ENCODE results near the gene USHBP1. TPM values are rescaled to one million over a fixed set of nuclear protein-coding genes. Genes with fewer than 3 reads are reported as not detected.

USHBP1 gene
- total RNA-seq, 1 donor from 2014 or later = 0.23 TPM

DNA sequence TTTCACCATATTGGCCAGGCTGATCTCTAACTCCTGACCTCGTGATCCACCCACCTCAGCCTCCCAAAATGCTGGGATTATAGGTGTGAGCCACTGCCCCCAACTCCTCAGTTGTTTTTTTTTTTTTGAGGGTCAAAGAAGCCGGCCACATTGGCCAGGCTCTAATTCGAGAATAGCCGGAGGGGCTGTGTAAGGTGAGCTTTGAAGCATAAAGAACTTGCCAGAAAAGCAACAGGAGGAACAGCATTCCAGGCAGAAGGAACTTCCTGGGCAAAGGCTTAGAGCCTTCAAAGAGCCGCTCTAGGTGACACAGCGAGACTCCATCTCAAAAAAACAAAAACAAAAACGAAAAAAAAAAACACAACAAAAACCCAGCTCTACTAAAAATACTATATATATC is 1.5 kb upstream of the USHBP1 start:
- H3K27ac Mint-ChIP-seq (ENCODE audit: unreplicated experiment) = no peak overlapping the region
- no peak for DNase-seq (ENCODE audit: low read depth, low spot score)
- peaks cover 5% of the 10 kb centered on the region for H3K9me3 Mint-ChIP-seq
- H3K4me1 Mint-ChIP-seq = peaks cover 15% of the 10 kb centered on the region
- H3K36me3 Mint-ChIP-seq (ENCODE audit: low read depth) = peaks cover 3% of the 10 kb centered on the region
- peaks cover 2% of the 10 kb centered on the region for H3K27me3 Mint-ChIP-seq (ENCODE audit: low read depth)
- TF ChIP-seq, protein P1, sequence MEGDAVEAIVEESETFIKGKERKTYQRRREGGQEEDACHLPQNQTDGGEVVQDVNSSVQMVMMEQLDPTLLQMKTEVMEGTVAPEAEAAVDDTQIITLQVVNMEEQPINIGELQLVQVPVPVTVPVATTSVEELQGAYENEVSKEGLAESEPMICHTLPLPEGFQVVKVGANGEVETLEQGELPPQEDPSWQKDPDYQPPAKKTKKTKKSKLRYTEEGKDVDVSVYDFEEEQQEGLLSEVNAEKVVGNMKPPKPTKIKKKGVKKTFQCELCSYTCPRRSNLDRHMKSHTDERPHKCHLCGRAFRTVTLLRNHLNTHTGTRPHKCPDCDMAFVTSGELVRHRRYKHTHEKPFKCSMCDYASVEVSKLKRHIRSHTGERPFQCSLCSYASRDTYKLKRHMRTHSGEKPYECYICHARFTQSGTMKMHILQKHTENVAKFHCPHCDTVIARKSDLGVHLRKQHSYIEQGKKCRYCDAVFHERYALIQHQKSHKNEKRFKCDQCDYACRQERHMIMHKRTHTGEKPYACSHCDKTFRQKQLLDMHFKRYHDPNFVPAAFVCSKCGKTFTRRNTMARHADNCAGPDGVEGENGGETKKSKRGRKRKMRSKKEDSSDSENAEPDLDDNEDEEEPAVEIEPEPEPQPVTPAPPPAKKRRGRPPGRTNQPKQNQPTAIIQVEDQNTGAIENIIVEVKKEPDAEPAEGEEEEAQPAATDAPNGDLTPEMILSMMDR (conservative IDR thresholded peaks at IDR 0.05) = no peak
- no peak overlapping the region for H3K4me3 Mint-ChIP-seq

GRCh38 chr19:17263712-17264640 is 569 bp downstream of the USHBP1 start:
- peaks cover 5% of the 10 kb centered on the region for H3K27me3 Mint-ChIP-seq (ENCODE audit: low read depth)
- H3K27ac Mint-ChIP-seq (ENCODE audit: unreplicated experiment) = no peak overlapping the region
- H3K4me3 Mint-ChIP-seq = no peak overlapping the region
- peaks cover 20% of the 10 kb centered on the region for H3K4me1 Mint-ChIP-seq
- peaks cover 5% of the 10 kb centered on the region for H3K9me3 Mint-ChIP-seq
- TF ChIP-seq, protein P1 (conservative IDR thresholded peaks at IDR 0.05) = no peak
- no peaks in the 10 kb centered on the region for H3K36me3 Mint-ChIP-seq (ENCODE audit: low read depth)
- DNase-seq (ENCODE audit: low read depth, low spot score) = no peak

DNA sequence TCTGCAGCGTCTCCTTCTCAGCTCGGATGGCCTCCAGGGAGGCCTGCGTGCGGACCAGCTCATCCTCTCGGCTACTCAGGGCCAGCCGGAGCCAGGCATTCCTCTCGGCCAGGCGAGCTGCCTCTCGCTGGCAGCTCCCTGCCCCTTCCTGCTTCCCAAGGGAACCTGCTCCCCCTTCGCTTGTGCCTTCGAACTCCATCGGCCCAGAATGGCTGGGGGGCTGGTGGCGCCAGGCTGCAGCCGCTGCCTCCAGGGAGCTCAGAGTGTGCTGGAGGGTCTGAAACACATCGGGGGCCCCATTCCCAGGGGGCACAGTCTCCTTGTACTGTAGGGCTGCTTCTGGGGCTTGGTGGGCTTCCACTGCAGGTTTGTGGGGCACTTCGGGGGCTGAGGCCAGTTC is 2.0 kb downstream of the USHBP1 start:
- Mint-ChIP-seq H3K4me3 (no peak overlapping the region), H3K27me3 (ENCODE audit: low read depth) (peaks cover 5% of the 10 kb centered on the region), H3K36me3 (ENCODE audit: low read depth) (no peaks in the 10 kb centered on the region), H3K27ac (ENCODE audit: unreplicated experiment) (no peak overlapping the region), H3K9me3 (peaks cover 5% of the 10 kb centered on the region), H3K4me1 (peaks cover 13% of the 10 kb centered on the region)
- no peak for DNase-seq (ENCODE audit: low read depth, low spot score)
- TF ChIP-seq, protein P1 (conservative IDR thresholded peaks at IDR 0.05) = no peak

GRCh38 chr19:17260842-17261325 is 3.7 kb downstream of the USHBP1 start:
- Mint-ChIP-seq H3K4me3 (no peak overlapping the region), H3K27ac (ENCODE audit: unreplicated experiment) (peak overlapping the region; percentile 52), H3K9me3 (no peaks in the 10 kb centered on the region), H3K36me3 (ENCODE audit: low read depth) (no peaks in the 10 kb centered on the region), H3K4me1 (peaks cover 6% of the 10 kb centered on the region), H3K27me3 (ENCODE audit: low read depth) (peaks cover 2% of the 10 kb centered on the region)
- peak; percentile 88 for DNase-seq (ENCODE audit: low read depth, low spot score)
- TF ChIP-seq, protein P1 (conservative IDR thresholded peaks at IDR 0.05) = peak; percentile 98

- no peaks in the 10 kb centered on the region for H3K36me3 Mint-ChIP-seq (ENCODE audit: low read depth)
- no peak for DNase-seq (ENCODE audit: low read depth, low spot score)
- TF ChIP-seq, protein P1 (conservative IDR thresholded peaks at IDR 0.05) = no peak
- H3K4me3 Mint-ChIP-seq = no peak overlapping the region
- no peak overlapping the region for H3K27ac Mint-ChIP-seq (ENCODE audit: unreplicated experiment)
- peaks cover 6% of the 10 kb centered on the region for H3K4me1 Mint-ChIP-seq
- no peaks in the 10 kb centered on the region for H3K9me3 Mint-ChIP-seq
- H3K27me3 Mint-ChIP-seq (ENCODE audit: low read depth) = peaks cover 2% of the 10 kb centered on the region
Measured at GRCh38 chr19:17259934-17260333, 4.6 kb downstream of the USHBP1 start.

Data from neural crest cell (in vitro differentiated cells).